IMR-90 (cell line): ENCODE data around the gene WRAP73.

Experiments used
- CEBPB ChIP-seq: IDR thresholded peaks from 2 replicates; pipeline ENCODE4 v1.6.1; 2012; ENCODE audit warnings: low read depth, low read length, improper control_type of control experiment
- CTCF ChIP-seq: conservative IDR thresholded peaks from 2 replicates; pipeline ENCODE4 v1.5.1; 2012; ENCODE audit warnings: mild to moderate bottlenecking, low read depth, low read length, improper control_type of control experiment
- RAD21 ChIP-seq: IDR thresholded peaks from 2 replicates; pipeline ENCODE4 v1.6.1; 2012; ENCODE audit warnings: low read length, improper control_type of control experiment
- SMC3 ChIP-seq: fragments of 150-350 bp; IDR thresholded peaks from 2 replicates; pipeline ENCODE4 v1.6.1; 2016; ENCODE audit warnings: low read depth, mild to moderate bottlenecking, antibody characterized with exemption, low read length, moderate library complexity
- USF2 ChIP-seq: fragments of 150-350 bp; IDR thresholded peaks from 2 replicates; pipeline ENCODE4 v1.6.1; 2017; ENCODE audit warnings: mild to moderate bottlenecking, antibody characterized with exemption, low read length, low read depth

- TF ChIP-seq RAD21 (no peak), USF2 (no peak), CTCF (no peak), SMC3 (no peak), CEBPB (no peak)
Observed at GRCh38 chr1:3668148-3668547, 18.2 kb upstream of the WRAP73 start.
